Amniotic stem cell (primary cell): ENCODE measurements around the gene STKLD1.
"Not testable (repeated sequence)": the region's sequence is repeated elsewhere in the genome, so short reads cannot be mapped to it uniquely, and the experiment has no call there.

Source experiments
- DNase-seq: peaks from one replicate; lab custom pipeline; 2025; lab: John Stamatoyannopoulos, UW

STKLD1 gene

GRCh38 chr9:133362359-133363044 is 13.7 kb upstream of the STKLD1 start:
- no peak for DNase-seq

DNA sequence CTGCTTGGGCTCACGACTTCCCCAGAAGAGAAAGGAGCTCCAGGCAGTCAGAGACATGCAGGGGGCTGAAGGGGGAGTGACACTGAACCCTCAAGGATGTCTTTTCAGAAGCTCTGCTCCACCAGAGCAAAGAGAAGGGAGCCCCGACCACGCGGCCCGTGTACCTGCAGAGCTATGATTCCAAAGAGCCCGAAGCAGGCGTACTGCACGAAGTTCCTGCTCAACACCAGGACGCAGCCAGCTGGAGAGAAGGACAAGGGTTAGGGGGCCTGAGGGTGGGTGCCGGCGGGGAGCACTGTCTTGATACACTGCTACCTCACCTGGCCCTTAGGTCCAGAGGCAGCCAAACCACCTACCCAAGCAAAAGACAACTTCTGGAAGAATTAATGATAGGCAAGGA is 9.7 kb upstream of the STKLD1 start:
- DNase-seq = no peak

DNA sequence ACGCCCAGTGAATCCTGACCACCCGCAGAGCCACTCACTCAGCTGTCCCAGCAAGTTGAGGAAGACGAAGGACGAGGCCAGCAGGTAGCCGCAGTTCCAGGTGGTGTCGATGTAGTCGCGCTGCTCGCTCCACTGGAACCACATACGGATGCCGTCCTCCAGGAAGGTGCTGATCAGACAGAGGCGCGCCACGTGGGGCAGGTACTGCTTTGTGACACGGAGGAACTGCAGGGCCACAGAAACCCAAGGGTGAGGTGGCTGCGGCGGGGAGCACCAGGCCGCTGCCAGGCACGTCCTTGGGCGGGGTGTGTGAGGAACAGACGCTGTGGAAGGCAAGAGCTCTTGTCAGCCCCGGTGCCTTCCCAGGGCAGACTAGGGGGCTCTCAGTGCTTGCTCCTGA is 8.9 kb upstream of the STKLD1 start:
- no peak for DNase-seq

DNA sequence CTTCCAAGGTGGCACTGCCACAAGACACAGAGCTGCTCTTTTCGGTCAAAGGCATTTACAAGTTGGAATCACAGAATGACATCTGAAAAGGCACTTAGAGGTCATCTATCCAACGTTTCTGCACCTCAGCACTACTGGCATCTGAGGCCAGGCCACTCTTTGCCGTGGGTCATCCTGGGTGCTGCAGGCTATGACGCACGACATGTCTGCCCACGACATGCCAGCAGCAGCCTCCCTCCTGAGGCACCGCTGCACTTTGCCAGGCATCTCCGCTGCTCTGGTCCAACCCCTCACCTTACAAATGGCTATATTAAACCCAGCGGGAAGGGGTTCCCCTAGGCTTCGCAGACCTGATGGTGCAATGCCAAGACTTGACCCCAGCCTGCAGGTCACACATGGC is 8.4 kb upstream of the STKLD1 start:
- no peak for DNase-seq

- no peak for DNase-seq
These were observed 7.8 kb upstream of the STKLD1 start for GRCh38 chr9:133368249-133368881.

- DNase-seq = no peak
These were observed 6.7 kb upstream of the STKLD1 start for GRCh38 chr9:133369422-133369821.

DNA sequence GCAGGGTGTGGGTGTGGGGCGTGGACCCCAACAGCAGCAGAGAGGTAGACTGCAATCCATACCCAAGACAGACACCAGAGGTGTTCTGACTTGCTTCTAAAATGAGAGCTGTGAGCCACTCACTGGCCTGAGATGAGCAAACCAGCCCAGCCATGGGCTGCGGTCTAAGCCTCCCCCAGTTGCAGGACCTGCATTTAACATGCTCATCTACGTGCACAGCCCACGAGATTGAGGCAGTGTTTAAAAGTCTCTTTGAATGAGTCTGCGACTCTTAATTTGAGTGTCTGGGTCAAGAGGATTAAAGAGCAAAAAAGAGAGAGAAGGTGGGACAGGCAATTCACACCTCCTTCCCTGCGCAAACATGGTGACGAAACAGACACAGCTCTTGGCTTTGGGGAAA is 6.2 kb upstream of the STKLD1 start:
- no peak for DNase-seq

DNA sequence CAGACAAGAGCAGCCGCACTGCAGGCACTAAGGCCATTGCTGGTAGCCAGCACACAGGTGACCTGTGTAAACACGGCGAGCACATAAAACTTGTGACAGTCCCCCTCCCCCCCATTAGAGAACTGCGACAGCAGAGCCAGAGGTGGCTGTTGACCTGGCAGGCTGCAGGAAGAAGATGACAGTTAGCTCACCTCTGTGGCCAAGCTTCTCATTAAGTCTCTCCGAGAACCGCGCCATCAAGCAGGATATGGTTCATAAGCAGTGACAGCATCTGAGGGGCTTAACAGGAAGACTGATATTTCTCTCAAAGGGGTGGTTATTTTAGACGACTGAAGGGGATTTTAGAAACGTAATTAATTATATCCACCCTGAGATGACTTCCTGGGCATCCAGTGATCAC is 5.5 kb upstream of the STKLD1 start:
- no peak for DNase-seq

DNA sequence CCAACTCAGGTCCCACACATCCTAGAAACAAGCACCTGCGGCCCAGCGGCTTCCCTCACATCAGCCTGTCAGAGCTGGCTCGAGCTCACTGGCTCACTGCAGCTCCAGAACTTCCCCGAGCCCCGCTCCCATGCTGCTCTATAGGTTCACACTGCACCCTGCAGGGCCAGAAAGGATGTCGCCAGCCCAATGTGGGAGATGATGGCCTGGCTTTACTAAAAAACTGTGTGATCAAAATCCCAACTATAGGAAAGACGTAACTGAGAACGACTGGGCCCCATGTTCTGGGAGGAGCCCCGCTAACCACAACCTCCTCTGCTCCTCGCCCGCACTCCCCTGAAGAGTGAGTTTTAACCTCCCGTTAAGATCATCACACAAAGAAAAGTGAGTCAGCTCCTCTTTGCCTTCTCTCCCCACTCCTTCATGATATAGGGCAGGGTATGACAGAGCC is 4.9 kb upstream of the STKLD1 start:
- no peak for DNase-seq

- no peak for DNase-seq
These were observed 4.0 kb upstream of the STKLD1 start for GRCh38 chr9:133372144-133372543.

DNA sequence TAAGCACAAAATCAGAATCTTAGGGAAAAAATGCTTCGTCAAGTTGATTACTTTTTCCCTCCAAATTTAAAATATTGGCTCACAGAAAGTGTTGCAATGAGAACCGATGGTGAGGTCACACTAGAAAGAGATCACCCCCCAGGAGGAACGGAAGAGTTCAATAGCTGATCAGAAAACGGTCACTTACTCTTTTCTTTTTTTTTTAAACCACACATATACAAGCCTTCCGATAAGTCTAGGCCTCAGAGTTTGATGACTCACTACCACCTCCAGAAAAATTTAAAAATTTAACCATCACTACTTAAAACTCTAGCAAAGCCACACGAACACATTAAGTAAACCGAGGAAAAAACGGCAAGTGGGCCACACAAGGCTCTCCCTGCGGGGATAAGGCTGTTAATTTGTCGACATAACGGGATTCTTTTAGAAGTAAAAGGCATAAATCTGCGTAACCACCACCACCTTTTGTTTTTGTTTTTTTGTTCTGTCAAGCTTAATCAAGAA is 1.5 kb upstream of the STKLD1 start:
- DNase-seq = peak; percentile 10

- DNase-seq = no peak
These were observed 946 bp upstream of the STKLD1 start for GRCh38 chr9:133375116-133375723.

GRCh38 chr9:133377280-133377679 is 1.1 kb downstream of the STKLD1 start:
- DNase-seq = not testable (repeated sequence)

DNA sequence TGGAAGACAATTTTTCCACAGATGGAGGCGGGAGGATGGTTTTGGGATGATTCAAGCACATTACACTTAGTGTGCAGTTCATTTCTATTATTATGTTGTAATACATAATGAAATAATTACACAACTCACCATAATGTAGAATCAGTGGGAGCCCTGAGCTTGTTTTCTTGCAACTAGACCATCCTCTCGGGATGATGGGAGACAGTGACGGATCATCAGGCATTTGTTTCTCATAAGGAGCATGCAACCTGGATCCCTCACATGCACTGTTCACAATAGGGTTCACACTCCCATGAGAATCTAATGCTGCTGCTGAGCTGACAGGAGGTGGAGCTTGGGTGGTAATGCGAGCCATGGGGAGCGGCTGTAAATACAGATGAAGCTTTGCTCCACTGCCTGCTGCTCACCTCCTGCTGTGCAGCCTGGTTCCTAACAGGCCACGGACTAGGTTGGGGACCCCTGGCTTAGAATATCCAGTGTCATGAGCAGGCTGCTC is 1.6 kb downstream of the STKLD1 start:
- no peak for DNase-seq

- DNase-seq = no peak
These were observed 2.3 kb downstream of the STKLD1 start for GRCh38 chr9:133378408-133378962.

DNA sequence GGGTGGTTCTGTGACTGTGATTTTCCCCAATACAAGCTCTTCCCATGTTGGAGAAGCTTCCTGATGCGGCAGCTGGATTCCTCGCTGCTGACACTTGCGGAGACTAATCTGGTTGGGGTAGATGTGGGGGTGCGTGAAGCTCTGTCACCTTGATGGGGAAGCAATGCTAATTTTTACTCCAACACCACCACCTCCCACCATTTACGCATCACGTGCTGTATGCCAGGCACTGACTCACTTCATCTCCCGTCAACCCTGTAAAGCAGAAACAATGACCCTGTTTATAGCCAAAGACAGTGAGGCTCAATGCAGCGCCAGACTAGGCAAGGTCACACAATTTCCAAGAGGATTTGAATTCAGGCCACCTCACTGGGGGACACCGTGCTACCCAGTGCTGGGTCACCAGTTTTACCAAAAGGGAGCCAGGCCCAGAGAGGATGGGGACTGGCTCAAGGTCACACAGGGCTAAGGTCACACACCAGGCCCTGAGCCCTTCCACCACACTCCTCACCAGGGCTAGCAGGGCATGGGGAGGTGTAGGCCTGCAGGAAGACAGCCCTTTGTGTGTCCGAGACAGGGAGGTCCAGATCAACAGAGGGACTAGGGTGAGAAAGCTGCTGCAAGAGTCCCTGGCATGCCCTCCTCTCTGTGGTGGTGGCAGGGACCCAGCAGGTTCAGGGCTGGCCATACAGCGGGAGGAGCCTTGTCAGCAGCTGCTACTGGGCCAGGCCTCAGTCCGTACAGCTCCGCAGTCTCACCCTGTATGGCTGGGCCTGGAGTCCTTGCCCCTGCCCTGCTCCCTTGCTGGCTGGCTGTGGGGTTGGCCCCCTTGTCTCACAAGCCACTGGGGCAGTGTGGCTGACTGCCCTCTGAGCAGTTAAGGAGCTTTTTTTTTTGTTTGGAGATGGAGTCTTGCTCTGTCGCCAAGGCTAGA is 3.3 kb downstream of the STKLD1 start:
- no peak for DNase-seq

DNA sequence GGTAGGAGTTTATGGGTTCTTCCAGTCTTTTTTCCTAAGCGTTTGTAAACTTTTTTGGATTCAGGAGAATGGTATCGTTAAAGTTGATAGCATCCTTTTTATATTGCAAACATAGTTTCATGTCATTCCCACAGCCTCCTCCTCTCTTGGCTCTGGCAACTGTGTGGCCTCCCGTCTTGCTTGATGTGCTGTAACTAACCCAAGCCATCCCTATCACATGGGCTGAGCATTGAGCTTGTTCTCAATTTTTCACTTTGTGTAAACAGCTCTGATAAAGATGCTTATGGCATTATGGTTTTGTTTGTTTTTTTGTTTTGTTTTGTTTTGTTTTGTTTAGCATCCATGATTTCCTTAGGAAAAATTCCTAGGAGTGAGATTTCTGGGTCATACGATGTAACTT is 4.6 kb downstream of the STKLD1 start:
- no peak for DNase-seq

GRCh38 chr9:133382507-133383141 is 6.5 kb downstream of the STKLD1 start:
- no peak for DNase-seq

- no peak for DNase-seq
These were observed 7.3 kb downstream of the STKLD1 start for GRCh38 chr9:133383438-133383837.

GRCh38 chr9:133384736-133385321 is 8.7 kb downstream of the STKLD1 start:
- DNase-seq = no peak

GRCh38 chr9:133385452-133385851 is 9.3 kb downstream of the STKLD1 start:
- DNase-seq = no peak
